ENCODE measurements around the gene PLXNA2. TPM values are rescaled to one million over a fixed set of nuclear protein-coding genes. Genes with fewer than 3 reads are reported as not detected.
A peak's percentile ranks its signal among the peaks of the same experiment; 100 is the strongest.

The PLXNA2 gene
- total RNA-seq, 1 donor from 2014 or later: 9.3 TPM

DNA sequence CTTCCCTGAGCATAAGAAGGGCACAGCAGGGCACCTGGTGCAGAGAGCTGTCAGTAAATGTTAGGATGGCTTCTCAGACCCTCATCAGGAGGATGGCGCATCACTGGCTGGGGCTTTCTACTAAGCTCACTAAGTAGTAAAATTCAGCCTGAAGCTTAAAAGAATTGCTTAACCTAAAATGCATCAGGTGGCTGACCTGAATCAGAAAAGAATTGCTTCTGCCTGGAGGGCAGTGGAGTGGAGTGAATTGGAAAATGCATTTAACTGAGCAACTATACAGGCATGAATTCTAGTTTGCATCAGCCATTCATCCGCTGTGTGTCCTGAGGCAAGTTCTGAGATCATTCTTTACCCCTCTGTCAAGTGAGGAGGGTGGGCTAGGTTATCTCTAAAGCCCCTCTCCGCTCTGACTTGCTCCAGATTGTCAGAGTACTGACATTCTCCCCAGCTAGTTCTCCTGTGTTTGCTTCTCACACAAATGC is 191.2 kb downstream of the PLXNA2 start:
- DNase-seq (ENCODE audit: low spot score): no peak
- ATAC-seq: no peak

DNA sequence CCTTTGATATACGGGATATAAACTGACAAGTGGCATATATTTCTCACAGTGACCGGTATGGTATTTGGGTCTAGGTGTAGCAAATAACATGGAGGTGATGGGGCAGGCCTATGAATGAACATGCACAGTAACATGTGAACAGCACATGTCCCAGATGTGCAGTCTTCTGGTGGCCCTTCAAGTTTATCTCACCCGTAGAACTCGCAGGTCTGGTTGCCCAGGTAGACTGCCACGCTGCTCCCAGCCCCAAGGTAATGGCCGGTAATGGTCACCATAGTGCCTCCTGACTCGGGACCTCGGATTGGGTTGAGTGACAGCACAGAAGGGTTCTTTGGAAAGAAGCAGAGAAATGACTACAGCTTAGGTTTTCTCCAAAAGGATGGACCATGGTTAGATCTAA is 192.0 kb downstream of the PLXNA2 start:
- DNase-seq (ENCODE audit: low spot score) (no peak), ATAC-seq (no peak)

DNA sequence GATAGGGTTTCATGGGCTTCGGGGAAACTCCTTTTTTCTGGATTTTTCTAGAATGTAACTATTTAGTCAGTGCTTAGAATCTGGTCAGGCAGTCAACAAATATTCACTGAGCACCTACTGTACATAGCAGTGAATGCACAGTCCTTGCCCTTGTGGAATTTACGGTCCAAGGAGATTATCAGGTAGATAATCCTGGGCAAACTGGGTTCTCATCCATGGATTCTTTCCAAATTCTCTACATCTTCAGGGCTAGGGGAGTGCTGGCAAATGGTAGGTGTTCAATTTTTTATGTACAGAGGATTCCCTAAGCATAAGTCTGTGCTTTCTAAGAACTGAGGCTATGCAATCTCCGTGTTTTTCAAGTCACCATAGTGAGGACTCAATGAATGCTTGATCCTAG is 192.5 kb downstream of the PLXNA2 start:
- no peak for ATAC-seq
- no peak for DNase-seq (ENCODE audit: low spot score)

DNA sequence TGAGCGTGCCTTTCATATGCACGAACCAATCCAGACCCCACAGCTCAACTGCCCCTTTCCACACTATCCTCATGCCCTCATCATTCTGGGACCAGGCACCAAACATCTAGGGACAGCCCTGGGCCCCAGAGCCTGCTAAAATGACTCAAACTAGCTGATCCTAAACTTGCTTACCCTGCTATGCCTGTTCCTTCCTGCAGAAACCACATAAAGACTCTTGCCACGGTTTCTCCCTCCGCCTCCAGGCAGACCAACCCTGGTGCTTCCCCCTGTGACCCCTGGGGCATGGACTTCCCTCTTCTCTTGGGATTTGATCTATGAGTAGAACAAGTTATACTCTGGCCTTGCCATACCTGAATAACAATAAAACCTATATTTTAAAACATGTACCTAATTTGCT is 195.3 kb downstream of the PLXNA2 start:
- DNase-seq (ENCODE audit: low spot score): no peak
- peak; percentile 19 for ATAC-seq

DNA sequence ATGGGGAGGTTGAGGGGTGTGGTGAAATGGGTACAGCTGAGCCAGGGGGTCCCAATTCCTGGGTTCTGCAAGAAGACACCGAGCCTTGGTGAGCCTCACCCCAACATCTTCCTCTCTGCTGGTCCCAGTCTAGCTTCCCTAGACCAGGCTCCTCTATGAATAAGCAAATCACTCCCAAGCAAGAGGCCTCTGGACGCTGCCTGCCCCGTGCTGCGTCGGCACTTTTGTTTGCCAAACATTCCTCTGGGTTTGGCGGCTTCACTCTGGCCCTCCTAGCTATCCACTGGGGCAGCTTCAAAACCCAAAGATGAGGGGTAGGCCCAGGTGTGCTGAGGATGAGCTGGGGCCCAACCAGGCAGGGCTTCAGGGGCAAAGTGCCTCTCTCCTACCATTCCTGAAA is 196.2 kb downstream of the PLXNA2 start:
- ATAC-seq: peak; percentile 74
- DNase-seq (ENCODE audit: low spot score): peak; percentile 51

DNA sequence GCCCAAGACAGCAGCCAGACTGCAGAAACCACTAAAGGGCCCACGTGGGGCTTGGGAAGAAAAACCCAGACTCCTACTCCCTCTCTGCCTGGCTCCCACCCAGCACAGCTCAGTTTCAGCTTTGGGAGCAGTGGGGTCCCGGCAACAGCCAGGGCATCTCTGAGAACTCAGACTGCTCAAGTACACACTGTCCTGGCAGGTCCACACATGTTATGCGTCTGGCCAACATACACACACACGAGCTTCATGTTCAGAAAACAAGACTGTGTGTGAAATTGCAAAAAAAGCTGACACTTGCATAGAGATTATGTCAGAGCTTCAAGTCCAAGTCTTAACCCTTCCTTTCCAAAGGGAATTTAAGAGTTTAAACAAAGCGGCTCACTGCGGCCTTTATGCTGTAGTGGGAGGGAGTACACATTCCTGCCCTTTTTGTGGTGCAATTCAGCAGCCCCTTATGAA is 196.7 kb downstream of the PLXNA2 start:
- ATAC-seq: peak; percentile 3

DNA sequence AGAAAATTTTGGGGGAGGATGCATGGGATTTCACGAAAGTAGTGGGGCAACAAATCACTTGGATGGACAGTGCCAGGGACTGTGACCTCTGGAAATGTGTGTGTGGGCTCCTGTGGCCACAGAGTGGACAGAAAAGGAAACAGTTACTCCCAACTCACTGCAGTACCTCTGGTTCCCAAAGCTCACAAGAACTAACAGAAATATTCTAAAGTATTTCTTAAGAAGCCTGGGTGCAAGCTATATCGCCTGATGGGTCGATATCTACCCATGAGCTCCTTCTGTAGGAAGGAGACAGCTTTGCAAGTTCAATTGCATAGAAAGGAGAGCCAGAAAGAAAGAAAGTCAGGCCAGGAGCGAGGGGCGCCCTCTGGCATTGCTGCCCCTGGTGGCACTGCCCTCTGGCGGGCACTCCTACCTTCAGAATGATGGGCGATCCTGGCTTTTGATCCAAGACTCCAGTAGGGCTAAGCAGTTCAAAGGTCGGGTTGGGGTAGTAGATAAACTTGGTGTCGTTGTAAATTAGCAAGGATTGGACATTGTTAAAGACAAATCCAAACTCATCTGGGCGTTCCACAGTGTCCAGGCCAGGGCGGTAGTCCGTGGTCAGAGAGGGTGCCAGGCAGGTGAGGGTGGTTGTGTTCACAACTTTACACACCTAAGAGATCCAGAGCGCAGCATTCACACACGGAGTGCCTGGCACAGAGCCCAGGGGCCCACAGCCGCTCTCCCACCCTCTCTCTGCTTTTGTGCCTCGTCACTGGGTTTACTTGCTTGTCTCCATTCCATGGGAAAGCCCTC is 198.5 kb downstream of the PLXNA2 start:
- DNase-seq (ENCODE audit: low spot score): no peak
- ATAC-seq: no peak

More for the DNA sequence above, 196.7 kb downstream of the PLXNA2 start:
- DNase-seq (ENCODE audit: low spot score): no peak

DNA sequence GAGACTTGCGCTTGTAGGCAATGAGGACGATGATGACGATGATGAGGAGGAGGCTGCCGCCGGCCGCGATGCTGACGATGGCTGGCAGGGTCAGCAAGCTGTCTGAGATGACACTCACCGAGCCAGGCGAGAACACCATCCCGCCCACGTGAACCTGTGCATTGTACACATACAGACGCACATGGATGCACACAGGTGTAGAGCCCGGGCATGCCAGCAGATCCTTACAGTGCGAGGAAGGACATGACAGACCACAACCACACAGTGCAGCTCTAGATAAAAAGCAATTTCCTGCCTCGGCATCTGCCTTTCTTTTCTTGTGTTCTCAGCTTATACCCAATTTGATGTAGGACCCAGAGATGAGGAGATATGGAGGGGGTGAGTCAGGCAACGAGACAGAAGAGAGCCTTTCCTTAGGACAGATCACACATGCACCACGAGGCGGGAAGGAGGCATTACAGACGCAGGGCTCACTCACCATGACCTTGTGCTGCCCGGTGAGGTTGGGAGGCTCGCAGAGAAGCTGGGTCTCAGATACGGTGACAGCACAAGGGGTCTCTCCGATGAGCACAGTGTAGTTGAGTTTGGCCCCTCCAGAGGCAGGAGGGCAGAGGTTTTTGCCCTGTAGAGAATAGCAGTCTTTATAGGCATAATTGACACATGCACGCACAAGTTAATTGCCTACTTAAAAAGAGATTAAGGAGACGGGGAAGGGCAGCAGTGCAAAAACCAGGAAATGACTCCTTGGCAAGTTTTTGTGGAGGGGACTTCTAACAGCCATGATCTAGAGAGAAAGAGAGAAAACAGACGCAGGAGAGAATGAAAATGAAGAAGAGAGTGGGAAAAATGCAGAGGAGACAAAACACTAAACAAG is 199.4 kb downstream of the PLXNA2 start:
- ATAC-seq: no peak
- DNase-seq (ENCODE audit: low spot score): no peak

DNA sequence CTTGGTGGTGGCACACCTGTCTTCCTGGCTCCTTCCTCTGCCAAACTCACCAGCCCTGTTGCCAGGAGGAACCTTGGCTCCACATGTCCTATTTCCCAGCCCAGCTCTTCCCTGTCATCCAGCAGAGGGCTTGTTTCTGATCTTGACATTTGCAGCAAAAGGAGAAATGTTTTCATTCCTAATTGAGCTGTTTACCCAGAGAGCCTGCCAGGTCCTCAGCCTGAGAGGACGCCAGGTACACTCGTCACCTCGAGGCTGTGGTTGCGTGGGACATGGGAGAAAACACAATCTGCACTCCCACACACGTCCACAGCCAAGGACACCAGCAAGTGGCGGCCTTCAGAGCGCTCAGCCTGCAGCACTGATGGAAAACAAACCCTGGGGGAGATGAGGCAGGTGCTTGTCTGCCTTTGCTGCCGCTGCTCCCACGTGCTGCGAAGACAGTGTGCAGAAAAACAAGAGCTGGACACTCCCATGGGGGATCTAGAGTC is 200.4 kb downstream of the PLXNA2 start:
- ATAC-seq (peak; percentile 78), DNase-seq (ENCODE audit: low spot score) (peak; percentile 72)

DNA sequence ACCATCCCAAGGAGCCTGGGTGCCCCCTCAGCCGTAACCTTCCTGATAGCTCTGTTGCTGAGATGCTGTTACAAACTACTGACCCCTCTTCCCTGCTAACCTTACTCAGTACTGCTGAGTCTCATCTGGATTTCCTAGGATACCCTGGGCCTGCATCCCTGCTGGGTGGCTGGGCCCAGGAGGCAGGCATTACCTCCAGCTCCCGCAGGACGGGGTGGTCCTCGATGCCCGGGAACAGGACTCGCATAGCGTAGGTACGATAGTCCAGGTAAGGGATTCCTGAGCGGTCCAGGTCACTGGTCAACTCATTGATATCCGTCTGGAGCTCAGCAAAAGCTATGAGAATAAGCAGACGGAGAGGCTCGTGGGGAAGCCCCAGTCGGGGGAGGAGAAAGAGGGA is 201.3 kb downstream of the PLXNA2 start:
- DNase-seq (ENCODE audit: low spot score): no peak
- ATAC-seq: no peak

DNA sequence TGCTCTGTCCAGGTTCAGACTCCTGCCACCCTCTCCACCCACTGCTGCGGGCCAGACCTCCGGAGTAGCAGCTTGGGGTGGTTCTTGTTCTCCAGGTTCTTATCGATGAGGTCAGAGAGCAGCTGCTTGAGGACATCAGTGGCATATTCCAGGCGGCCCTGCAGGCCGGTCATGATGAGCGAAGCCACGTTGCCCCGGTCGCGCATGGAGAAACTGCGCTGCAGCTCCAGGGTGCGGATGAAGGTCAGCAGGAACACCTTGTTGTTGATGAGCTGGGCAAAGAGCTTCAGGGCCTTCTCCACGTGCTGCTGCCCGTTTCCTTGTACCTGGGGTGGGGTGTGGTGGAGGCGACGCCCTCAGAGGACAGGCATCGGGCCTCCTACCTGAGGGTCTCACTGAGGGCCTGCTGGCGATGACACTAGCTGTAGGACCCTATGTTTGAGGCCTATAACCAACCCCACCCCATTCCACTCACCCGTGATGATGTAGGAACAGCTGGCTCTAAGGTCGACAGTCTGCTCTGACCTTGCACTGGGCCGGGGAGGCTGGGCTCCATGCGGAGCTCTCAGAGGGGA is 202.1 kb downstream of the PLXNA2 start:
- DNase-seq (ENCODE audit: low spot score) (no peak), ATAC-seq (no peak)

DNA sequence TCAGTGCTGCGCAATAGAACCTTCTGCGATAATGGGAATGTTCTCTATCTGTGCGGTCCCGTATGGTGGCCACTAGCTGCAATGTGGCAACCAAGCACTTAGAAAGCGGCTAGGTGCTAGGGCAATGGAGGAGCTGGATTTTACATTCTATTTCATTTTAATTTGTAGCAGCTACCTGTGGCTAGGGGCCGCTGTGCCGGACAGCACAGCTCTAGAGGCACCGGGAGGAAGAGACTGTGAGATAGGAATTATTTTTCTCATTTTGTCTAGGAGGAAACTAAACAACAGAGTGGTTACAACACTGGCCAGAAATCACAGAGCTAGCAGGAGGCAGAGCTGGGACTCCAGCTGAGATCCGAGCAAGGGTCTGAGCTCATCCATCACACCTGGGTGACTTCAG is 202.7 kb downstream of the PLXNA2 start:
- no peak for ATAC-seq
- no peak for DNase-seq (ENCODE audit: low spot score)

DNA sequence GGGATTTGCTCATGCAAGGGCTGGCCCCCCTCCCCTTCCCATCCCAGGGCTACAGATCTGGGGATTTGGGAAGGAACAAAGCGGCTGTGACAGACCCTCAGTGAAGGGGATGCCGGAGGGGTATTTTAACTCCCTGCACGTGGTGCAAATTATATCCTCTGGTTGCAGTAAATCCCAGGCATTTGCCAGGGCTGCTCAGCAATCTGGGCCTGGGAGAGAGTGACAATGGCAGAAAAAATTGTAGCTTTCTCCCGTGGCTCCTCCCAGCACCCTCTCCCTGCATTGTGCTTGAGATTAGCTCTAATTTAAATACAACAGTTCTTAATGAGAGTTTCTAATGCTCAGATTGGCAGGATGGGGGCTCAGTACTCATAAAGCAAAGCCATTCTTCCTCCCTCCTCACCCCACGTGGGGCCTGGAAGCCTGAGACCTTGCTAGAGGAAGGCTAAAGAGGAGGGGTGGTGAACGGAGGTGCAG is 203.3 kb downstream of the PLXNA2 start:
- DNase-seq (ENCODE audit: low spot score) (no peak), ATAC-seq (no peak)

DNA sequence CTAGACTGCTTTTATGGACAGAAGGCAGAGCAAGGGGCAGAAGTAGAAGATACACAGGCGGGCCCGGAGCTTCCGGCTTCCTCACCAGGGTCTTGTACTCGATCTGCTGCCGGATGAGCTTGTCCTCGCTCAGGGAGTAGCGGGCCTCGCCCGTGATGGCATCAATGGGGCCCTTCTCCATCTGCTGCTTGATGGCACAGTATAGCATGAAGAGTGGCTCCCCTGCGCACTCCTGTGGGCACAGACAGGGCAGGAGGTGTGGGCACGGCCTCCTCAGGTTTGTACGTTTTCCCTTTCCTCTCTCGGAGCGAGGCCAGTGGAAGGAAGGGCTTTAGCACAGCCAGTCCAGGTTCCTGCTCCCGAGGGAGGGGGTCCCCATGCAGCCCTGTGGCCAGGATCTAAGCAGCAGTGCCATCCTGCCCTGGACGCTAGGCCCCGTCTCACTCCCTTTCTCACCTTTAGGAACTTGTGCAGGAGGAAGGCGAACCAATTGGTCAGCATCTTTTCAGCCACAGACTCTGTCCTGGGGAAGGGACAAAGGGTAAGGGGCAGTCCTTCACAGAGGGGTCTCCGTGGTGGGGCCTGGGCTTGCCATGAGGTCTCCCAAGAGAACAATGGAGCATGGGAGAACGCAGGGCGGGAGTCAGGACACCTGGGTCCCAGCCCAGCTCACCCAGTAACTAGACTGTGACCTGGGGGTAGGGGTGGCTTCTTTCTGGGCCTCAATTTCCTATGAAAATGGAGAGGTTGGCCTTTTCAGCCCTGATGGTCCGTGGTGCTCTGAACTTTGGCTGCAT is 204.4 kb downstream of the PLXNA2 start:
- no peak for ATAC-seq
- DNase-seq (ENCODE audit: low spot score): no peak

DNA sequence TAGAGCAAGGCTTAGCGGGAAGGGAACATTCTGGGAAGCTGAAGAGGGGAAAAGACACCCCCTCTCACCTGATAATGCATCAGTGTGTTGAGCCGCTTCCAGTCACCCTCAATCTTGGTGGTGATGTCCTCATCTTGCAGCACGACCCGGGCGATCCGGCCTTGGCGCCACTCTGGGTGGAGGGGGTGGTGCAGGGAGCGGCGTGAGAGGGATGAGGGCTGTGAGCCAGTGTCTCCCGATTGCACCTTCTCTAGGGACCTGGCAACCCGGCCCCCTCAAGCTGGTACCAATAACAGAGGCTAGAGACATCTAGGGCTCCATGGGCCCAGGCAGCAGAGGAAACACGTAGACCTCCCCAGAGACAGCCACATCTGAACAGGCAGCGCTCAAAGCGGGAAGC is 205.9 kb downstream of the PLXNA2 start:
- no peak for ATAC-seq
- no peak for DNase-seq (ENCODE audit: low spot score)

DNA sequence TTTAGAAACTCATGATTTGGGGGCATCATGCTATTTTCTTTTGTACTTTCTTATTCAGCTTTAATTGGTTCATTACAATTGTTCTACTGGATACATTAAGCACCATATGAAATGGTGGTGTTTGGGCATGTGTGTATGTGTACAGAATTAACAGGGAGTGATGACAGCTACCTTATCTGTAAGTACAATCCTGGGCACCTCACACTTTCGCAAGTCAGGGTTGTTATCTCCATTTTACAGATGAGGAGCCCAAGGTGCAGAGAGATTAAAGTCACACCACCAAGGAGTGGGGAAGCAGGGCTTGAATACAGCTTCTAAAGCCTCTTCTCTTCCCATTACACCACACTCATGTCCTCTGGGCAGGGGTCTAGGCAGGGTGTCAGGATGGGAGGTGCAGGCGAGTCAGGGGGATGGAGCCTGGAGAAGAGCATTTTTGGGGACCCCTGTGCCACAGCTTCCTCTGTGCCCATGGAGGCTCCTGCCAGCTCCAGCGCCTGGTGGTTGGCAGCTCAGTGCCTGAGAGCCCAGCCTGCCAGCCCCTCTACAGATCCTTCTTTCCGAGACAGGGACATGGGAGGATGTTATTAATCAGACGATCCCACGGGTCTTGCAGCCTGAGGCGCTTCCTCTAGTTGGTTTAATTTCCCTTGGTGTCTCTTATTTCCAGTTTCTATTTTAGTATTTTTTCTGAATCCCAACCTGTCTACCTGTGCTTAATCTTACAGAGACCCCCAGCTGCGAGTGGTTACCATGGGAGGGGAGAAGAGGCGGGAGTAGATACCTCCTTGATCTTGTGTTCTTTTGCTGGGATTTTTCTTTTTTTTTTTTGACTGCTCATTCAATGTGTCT is 207.0 kb downstream of the PLXNA2 start:
- DNase-seq (ENCODE audit: low spot score) (no peak), ATAC-seq (no peak)

DNA sequence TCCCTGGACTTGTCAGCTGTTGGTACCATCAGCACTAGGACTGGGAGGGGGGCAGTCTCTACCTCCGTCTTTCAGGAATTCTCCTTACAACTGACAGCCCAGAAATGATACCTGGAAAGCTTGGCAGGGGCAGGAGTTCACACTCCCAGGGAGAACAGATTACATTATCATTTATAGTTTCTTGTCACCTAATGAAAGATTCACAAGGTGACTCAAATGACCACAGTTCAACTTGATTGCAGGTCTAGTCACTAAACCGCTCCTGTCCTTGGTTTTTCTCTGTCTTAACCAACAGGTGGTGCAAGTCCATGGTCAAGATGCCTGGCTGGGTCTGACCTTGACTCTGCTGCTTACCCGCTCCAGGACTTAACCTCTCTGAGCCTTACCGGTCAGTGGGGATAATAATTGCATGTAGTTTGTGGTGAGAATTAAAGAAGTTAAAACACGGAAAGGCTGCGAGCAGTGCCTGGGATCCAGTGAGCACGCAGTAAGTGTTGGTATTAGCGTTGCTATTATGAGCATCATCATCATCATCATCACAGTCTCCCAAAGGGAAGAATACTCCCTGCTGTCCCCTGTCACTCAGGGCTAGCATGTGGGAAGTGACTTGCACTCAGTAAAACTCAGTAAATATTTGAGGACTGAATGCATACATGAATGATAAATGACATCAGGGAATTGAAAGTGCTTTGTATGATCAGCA is 207.9 kb downstream of the PLXNA2 start:
- DNase-seq (ENCODE audit: low spot score) (no peak), ATAC-seq (peak; percentile 73)

DNA sequence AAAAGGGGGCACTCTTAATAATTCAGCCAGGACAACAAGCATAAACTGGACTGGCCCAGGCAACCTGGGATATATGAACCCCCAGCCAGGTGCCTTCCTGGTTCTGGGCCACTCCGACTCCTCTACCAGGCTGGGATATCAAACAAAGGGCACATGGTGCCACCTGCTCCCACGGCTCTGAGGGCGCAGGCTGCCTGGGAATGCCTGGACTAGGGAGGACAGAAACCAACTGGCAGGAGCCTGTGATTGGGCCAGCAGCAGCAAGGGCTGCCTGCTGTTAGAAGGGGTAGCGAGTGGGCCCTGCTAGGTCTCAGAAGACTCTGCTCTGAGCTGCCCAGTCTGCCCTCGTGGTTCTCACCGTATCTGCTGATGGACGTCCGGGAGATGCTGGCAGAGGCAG is 210.0 kb downstream of the PLXNA2 start:
- no peak for DNase-seq (ENCODE audit: low spot score)
- no peak for ATAC-seq

DNA sequence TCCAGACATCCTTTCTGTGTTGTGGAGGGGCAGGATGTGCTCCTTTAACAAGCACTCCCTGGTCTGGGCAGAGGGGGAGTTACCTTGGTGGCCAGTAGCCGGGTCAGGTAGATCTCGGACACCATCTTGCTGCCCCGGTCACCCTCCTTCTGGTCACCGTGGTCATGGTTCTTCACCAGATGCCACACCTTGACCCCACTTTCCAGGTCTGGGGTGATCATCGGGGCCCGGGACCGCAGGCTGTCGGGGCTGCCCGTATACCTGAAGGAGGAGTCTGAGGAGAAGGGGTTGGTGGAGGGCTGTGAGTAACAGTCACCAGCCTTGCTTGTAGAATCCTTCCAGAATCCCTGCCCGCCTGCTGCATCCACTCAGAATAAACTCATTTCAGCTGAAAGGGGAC is 210.9 kb downstream of the PLXNA2 start:
- no peak for DNase-seq (ENCODE audit: low spot score)
- ATAC-seq: no peak

All from left lobe of liver (tissue), 2 donors.